GM18861 (cell line): ENCODE data around the gene STAP2.
"Not testable (repeated sequence)": the region's sequence is repeated elsewhere in the genome, so short reads cannot be mapped to it uniquely, and the experiment has no call there.

Experiments
- ATAC-seq: cut with Tn5 transposase; IDR thresholded peaks from one replicate; pipeline ENCODE4 v1.9.1; 2021; ENCODE audit not compliant: unreplicated experiment

STAP2 gene

DNA sequence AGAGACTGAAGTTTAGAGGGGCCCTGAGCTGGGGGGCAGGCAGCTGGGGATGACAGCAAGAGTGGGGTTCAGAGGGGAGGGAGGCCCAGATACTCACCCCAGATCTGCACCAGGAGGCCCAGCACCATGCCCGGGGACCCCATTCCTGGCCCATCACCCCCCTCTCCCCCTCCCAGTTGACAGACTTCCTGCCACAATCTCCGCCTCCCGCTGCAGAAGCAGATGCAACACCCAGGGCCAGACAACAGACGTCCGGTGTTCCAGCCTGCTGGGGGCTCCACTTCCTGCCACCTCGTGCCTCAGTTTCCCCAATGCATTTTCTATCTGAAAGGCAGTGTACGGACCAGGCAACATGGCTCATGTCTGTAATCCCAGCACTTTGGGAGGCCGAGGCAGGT is 36.4 kb downstream of the STAP2 start, which contains the start of gene TMIGD2:
TMIGD2 (minus strand) TSS at position 147 of the 398 bp plus-strand sequence; CDS start at position 143, 4 bp downstream.
- ATAC-seq: no peak

DNA sequence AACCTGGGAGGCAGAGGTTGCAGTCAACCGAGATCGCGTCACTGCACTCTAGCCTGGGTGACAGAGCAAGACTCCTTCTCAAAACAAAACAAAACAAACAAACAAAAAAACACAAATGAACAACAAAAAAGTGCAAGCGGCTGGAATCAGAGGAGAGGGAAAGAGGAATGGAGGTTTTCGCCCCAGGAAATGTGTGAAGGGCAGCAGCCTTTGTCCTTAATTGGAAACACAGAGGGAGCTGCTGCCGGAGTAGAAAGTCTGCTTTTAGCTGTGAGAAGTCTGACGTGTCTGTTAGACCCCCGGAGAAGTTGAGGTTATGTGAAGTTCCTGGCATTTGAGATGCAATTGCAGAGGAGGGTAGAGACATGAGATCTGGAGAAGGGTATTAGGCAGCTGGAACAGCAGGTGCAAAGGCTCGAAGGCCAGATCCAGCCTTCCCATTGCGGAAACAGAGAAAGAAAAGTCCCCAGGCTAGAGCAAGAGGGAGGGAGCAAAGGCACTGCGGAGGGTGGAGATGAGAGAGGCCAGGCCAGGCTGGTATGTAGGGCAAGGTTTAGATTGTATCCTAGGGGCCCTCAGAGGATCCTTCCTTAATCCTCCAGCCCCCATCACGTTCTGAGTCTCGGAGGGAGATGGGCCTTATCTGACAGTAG is 36.9 kb downstream of the STAP2 start:
- ATAC-seq: no peak

DNA sequence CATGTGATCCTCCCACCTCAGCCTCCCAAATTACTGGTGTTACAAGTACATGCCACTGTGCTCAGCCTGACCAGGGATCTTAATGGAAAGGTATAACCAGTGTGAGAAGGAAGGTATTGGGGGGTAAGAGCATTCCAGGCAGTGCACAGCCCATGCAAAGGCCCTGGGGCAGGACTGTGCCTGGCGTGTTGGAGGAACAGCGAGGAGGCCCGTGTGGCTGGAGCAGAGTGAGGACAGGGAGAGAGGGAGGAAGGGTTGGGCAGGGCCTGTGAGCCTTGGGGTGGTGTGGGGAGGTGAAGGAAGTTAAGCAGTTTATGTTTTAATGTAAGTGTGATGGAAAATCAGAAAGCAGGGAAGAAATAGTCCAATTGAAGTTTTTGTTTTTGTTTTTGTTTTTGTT is 38.0 kb downstream of the STAP2 start:
- no peak for ATAC-seq

DNA sequence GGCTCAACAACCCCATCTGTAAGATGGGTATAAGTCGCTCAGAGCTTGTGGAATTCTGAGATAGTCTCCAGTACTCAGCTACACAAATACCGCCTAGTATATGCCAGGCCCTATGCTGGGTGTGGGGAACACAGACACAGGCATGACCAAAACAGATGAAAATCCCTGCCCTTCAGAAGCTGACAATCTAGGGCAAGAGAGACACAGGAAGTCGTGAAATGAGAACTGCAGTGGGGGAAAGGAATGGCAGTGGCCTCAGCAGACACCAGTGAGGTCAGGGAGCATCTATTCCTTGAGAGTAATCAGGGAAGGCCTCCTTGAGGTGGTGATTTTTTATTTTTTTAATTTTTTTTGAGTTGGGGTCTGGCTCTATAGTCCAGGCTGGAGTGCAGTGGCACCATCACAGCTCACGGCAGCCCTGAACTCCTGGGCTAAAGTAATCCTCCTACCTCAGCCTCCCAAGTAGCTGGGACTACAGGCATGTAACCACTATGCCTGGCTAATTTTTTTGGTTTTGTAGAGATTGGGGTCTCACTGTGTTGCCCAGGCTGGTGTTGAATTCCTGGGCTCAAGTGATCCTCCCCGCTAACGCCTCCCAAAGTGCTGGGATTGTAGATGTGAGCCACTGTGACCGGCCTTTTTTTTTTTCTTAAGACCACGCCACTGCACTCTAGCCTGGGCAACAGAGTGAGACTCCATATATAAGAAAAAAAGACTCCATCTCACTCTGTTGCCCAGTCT is 39.6 kb downstream of the STAP2 start:
- ATAC-seq: no peak

DNA sequence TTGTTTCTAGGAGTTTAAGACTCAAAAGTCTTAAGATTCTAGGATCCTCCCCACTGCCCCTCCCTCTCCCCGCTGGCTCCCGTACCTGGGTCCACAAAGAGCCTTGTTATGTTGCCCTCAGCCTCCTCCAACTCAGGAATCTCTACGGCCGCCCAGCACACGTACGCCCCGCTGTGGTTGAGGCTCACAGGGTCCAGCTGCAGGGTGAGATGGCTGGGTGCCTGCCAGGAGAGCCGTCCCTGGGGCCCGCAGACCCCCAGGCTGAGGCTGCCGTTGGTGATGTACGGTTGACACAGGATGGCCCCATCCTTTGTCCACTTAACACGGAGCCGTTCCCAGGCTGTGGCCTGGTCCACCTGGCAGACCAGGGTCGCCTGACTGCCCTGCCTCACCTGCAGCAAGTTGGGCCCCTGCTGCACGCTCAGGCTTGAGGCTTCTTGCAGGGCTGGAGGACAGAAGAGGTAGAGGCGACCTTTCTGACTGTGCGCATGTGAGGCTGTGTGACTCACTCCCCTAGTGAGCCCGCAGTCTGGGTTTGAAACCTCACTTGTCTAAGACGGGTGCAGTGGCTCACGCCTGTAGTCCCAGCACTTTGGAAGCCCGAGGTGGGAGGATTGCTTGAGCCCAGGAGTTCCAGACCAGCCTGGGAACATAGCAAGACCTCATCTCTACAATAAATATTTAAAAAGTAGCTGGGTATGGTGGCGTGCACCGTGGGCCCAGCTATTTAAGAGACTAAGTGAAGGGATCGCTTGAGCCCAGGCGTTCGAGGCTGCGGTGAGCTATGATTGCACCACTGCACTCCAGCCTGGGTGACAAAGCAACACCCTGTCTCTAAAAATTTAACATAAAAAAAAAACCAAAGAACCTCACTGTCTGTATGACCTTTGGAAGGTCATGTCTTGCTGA is 40.5 kb downstream of the STAP2 start:
- ATAC-seq: no peak

DNA sequence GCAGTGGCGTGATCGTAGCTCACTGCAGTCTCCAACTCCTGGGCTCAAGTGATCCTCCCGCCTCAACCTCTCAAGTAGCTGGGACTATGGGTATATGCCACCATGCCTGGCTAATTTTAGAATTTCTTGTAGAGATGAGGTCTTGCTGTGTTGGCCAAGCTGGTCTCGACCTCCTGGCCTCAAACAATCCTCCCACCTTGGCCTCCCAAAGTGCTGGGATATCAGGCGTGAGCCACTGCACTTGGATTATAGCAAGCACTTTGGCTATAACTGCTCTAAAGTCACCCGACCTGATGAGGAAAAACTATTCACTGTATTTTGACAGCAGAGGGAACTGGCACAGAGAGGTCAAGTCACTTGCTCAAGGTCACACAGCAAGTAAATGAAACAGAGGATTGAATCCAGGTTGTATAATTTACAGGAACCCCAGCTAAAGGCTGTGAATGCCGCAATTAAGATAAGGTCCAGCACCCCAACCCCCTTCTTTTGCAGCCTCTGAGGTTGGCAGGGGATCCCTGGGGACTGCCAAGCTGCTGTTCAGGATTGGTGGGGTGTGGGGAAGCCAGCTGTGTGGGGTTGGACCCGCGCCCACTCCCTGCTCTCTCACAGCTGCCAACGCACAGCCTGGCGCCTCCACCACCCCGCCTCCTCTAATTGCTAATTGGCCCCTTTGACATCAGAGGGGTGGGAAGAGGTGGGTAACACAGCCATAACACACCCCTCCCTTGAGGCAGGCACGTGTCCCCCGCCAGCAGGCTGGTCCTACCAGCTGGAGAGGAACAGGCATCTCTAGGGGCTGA is 42.5 kb downstream of the STAP2 start:
- no peak for ATAC-seq

DNA sequence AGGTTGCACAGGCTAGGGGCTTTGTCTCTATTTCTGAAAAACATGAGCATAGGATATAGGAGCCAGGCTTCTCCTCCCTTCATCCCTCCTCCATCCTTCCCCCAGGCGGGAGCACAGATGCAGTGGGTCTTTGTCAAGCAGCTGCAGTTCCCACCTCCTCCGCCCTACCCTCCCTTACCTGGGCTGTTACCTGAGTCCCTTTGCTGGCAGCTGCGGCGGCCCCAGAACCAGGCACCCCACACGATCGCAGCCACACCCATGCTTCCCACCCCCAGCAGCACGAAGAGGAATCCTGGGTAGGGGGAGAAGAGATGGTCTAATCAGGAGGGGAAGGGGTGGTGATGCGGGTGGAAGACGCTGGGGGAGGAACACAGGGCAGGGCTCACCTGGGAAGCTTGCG is 44.2 kb downstream of the STAP2 start:
- ATAC-seq: no peak

DNA sequence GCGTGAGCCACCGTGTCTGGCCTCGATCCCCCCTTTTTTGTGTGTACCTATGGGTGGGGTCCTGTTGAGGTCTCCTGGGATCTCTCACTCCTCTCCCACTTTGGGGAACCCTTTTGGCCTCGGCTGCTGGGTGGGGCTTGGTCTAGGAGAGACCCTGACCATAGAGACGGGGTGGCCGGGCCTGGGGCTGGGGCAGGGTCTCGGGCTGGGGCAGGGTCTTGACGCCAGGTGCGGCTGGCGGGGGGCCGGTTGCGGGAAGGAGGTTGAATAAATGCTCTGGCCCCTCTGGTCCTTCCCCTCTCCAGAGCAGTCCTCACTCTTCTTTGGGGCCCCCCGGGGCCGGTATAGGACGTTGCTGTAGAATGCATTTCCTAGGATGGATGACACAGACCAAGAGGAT is 46.1 kb downstream of the STAP2 start:
- ATAC-seq: no peak

DNA sequence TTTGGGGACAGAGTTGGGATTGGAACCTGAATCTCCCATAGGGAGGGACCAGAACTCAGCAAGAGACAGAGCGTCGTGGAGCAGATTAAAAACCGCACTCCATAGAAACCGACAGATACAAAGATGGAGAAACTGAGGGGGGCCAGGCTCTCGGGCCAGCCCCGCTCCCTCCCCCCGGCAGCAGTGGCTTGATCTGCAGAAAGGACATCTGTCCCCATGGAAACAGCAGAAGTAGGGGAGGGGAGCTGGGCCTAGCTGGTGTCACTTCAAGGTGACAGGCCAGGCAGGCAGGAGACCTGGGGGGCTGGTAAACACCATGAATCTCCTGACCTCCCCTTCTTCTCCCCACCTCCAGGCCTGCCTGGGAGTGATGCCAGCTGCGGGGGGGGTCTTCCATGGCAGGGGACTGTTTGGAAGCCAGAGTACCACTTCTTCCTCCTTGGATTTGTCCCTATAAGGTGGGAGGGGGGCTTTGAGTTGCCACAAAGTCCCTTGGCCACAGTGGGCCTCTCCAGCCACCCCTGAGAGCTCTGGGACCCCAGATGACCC is 47.4 kb downstream of the STAP2 start:
- ATAC-seq: no peak

DNA sequence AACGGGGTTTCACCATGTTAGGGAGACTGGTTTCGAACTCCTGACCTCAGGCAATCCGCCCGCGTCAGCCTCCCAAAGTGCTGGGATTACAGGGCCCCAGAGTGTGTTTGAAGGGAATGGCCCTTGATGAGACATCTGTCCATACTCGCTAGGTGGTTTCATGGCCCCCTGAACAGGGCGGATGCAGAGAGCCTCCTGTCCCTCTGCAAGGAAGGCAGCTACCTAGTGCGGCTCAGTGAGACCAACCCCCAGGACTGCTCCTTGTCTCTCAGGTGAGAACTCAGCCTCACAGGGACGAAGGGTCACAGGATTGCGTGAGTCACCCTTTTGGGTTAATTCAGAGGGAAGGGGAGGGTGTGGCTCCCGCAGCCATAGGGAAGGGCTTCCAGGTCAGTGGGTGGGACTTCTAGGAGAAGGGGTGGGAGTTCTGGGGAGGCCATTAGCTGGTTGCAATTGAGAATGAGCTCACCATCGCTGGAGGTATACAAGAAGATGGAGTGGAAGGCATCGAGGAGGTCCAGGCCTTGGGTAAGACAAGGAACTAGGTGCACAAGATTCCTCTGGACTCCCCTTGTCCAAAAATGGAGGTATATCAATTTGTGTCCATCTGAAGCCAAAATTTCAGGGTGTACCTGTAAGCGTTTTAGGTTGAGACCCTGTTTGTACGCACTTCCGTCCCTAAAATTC is 50.4 kb downstream of the STAP2 start:
- no peak for ATAC-seq

DNA sequence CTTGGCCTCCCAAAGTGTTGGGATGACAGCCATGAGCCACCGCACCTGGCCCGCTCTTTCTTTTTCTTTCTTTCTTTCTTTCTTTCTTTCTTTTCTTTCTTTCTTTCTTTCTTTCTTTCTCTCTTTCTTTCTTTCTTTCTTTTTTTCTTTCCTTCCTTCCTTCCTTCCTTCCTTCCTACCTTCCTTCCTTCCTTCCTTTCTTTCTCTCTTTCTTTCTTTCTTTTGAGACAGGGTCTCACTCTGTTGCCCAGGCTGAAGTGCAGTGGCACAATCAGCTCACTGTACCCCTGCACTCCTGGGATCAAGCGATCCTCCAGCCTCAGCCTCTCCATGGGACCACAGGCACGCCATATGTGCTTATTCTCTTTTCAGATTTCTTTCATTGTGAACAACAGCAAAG is 52.5 kb downstream of the STAP2 start:
- not testable (repeated sequence) for ATAC-seq

DNA sequence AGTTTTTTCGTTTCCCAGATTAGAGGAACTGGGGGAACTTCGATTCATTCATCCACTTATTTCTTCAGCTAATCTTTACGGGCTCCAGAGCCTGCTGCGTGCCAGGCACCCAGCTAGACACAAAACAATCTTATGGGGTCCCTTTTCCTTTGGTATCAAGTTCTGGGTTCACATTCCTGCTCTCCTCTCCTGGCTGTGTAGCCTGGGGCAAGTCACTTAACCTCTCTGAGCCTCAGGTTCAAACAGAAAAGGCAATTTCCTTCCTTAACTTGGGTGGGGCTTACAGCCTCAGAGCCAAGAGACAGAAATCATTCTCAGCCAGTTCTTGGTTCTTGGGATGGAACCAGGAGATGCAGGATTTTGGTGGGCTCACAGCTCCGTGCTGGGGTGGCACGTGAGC is 53.7 kb downstream of the STAP2 start:
- ATAC-seq: no peak

DNA sequence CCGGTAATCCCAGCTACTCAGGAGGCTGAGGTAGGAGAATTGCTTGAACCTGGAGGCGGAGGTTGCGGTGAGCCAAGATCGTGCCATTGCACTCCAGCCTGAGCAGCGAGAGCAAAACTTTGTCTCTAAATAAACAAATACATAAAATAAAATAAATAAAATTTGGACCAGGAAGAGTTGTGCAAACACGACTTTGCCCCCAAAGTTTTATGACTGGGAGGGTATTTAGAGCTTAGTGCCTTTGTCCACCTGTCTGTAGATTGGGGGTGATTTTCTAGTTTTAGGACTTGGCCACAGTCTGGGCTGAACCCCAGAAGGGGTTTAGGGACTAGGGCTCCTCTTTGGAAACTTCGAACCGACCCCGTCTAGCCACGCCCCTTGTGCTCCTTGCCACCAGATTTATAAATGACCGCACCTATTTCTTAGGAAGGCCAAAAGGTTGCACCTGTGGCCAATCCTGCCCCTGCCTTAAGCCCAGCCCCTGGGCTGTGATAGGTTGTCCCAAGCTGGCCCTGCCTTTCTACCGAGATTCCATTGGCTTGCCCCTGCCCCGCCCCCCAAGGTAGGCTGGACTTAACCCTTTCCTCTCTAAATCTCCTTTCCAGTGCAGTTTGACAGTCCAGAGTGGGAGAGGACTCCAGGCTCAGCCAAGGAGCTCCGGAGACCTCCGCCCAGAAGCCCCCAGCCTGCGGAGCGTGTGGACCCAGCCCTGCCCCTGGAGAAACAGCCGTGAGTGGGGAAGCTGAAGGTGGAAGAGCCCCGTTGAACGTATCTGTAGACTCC is 54.3 kb downstream of the STAP2 start:
- ATAC-seq: no peak

DNA sequence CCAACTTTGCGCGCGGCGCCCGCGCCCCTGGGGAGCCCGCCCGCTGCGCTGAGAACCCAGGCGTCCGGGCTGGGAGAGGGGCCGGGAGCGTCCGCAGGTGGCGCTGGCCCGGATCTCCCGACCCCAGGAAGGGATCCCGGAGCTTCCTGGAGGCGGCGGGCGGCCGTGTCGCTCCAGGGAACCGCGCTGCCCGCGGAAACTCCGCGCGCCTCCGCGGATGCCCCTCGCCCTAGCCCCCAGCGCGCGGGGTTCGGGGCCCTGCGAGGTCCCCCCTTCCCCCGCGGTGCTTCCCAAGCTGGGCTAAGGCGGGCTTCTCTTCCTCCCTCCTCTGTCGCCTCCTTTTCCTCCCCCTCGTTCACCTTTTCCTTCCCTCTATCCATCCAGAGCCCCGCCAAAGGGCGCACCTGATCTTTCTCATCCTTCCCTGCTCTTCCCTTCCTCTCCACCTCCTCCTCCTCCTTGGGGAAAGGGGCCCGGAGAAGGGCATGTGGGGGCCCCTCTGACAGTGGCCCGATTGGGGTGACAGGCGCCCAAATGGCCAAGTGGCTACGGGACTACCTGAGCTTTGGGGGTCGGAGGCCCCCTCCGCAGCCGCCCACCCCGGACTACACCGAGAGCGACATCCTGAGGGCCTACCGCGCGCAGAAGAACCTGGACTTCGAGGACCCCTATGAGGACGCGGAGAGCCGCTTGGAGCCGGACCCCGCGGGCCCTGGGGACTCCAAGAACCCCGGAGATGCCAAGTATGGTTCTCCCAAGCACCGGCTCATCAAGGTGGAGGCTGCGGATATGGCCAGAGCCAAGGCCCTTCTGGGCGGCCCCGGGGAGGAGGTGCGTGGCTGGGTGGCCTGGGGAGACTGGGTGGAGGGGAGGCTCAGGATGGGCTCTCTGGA is 58.9 kb downstream of the STAP2 start:
- ATAC-seq: no peak

DNA sequence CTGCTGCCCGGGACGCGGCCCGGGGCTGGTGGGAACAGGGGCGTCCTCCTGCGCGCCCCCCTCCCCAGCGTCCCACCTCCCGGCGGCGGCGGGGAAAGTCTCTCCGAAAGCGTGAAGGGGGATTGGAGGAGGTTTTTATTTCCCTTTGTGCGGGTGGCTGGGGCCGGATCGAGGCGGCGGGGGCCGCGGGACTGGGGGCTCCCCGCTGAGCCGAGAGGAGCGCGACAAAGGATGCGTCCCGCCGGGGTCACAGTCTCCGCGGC is 59.4 kb downstream of the STAP2 start:
- no peak for ATAC-seq

DNA sequence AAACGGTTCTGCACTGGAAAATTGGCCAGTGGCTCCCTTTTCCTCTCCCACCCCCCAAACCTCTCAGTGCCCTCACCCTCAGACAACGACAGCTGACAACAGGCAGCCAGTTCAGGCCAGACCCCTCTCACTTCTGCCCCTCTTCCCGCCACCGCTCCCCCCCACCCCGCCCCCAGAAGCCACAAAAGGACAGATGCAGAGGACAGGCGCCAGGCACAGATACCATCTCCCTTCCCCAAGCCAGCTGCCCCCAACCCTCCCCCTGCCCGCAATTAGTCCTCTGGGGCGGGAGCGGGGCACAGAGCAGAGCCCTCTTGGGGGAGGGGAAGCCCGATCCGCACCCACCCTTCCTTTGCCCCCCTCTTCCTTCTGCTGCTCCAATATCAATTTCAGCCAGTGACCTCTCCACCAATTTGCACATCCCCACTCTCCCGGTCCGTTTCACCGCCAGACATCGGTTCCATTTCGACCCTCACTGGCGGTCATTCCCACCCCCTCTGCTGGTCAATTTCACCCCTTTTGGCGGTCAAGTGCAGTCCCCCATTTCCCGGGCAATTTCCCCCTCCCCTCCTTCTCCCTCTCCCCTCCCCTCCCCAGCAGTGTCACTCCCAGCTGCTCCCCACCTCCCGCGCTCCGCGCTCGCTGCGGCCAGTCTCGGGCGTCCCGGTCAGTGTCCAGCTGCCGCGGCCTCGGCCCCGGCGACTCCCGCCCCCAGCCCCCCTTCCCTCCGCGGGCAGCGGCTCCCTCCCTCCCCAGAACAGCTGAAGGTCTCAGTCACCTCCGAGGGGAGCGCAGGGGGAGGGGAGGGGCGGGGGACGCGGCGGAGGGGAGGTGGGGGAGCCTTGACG is 60.0 kb downstream of the STAP2 start, which contains the start of gene SHD:
SHD (plus strand) TSS at position 848 of the 848 bp plus-strand sequence. CDS start 798 bp downstream, outside the sequence.
- no peak for ATAC-seq

DNA sequence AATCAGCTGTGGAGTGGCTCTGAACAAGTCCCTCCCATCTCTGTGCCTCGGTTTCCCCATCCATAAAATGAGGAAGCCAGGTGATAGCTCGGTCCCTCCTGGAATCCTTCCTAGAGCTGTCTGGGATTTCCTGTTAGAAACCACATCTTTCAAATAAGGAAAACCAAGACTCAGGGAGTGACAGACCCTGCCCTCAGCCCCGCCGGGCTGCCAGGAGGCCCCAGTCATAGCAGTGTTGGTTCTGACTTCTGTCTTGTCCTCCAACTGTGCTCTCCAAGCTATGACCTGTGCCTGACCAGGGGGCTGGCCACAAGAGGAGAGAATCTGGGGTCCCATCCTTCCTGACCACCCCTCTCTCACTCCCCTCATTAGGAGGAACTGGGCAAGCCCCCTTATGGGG is 60.6 kb downstream of the STAP2 start:
- ATAC-seq: no peak
